ENCODE results near the gene ABCC4. TPM values are rescaled to one million over a fixed set of nuclear protein-coding genes. Genes with fewer than 3 reads are reported as not detected.

Gene ABCC4
- total and polyA plus RNA-seq, 2 of the 13 experiments (the other 11 are each of a cell fraction or from before 2014, with no cell fraction given): 4.2 to 11.3 TPM

- 78% methylated on average over 4 of the region's 4 CpGs for WGBS (ENCODE audit: low lambda C conversion rate)
- no peak for TF ChIP-seq ZNF761 (CRISPR knock-in tag; conservative IDR thresholded peaks at IDR 0.05)
- no peak for TF ChIP-seq MTF2 (CRISPR knock-in tag; IDR thresholded peaks at IDR 0.05; ENCODE audit: borderline replicate concordance)
- no peak for TF ChIP-seq MTA3 (CRISPR knock-in tag; IDR thresholded peaks at IDR 0.05)
- no peak for TF ChIP-seq PATZ1 (CRISPR knock-in tag; IDR thresholded peaks at IDR 0.05)
- no peak for TF ChIP-seq ZNF276 (CRISPR knock-in tag; IDR thresholded peaks at IDR 0.05; ENCODE audit: low read depth)
- TF ChIP-seq PRDM4 (CRISPR knock-in tag; IDR thresholded peaks at IDR 0.05; ENCODE audit: borderline replicate concordance): no peak
- no peak for TF ChIP-seq SMAD9 (CRISPR knock-in tag; IDR thresholded peaks at IDR 0.05)
- no peak for TF ChIP-seq HOMEZ (CRISPR knock-in tag; IDR thresholded peaks at IDR 0.05; ENCODE audit: low read depth)
- no peak for TF ChIP-seq ERF (CRISPR knock-in tag; IDR thresholded peaks at IDR 0.05)
- Histone ChIP-seq H3K36me3 (replicated peaks in 1 of 2; ENCODE audit: control insufficient read depth in 1 of 2, insufficient read depth in 2 of 2, low read length in 2 of 2) (no peaks in the 10 kb centered on the region), H3K4me3 (replicated peaks in 1 of 3; ENCODE audit: insufficient read depth in 1 of 3, low read depth in 2 of 3, low read length in 3 of 3) (no peak overlapping the region), H3K4me2 (ENCODE audit: low read depth, low read length) (no peak overlapping the region), H3K27me3 (ENCODE audit: control insufficient read depth in 1 of 2, insufficient read depth in 2 of 2, low read length in 2 of 2) (no peaks in the 10 kb centered on the region), H3K79me2 (ENCODE audit: insufficient read depth, low read length) (no peaks in the 10 kb centered on the region), H4K20me1 (ENCODE audit: insufficient read depth, low read length) (no peaks in the 10 kb centered on the region), H2AFZ (ENCODE audit: low read length) (no peak overlapping the region), H3K4me1 (ENCODE audit: insufficient read depth, low read length) (peaks cover 38% of the 10 kb centered on the region), H3K9ac (ENCODE audit: insufficient read depth, low read depth, low read length) (no peak overlapping the region), H3K27ac (ENCODE audit: extremely low read length, insufficient read depth, low read length) (no peak overlapping the region), H3K9me3 (ENCODE audit: low read length) (no peaks in the 10 kb centered on the region)
- in situ Hi-C loops (cut with HindIII; ENCODE audit: extremely low pct_ligation_motif_present, low pct_unique_long_range_greater_than_20kb): loop anchor here (5.0 to 25.0 kb wide), 2 partner anchors 153 to 468 kb away; no protein-coding TSS in a partner anchor
- DNase-seq (ENCODE audit: low spot score) (no peak), ATAC-seq (no peak), FAIRE-seq (no peak)
- ChIA-PET POLR2A (no interaction called here), CTCF (ENCODE audit: low intra/inter-chr PET ratio, low total read pairs) (no interaction called here)
- intact Hi-C loops (cut with micrococcal nuclease; ENCODE audit: unreplicated experiment): loop anchor here (5.0 kb wide), 1 partner anchor 153 kb away; no protein-coding TSS in a partner anchor
- BruUV-seq (replicated peaks): no TSS peak
Observed at GRCh38 chr13:95155093-95155492, 146.2 kb downstream of the ABCC4 start.

Data from HepG2 (cell line).